ENCODE results near the gene SCAMP3. TPM values are rescaled to one million over a fixed set of nuclear protein-coding genes. Genes with fewer than 3 reads are reported as not detected.

The SCAMP3 gene
- total RNA-seq, 1 experiment from 2014 or later: 64.2 TPM

- no peaks in the 10 kb centered on the region for H3K9me2 ChIP-seq (ENCODE audit: insufficient read depth)
- ATAC-seq (peak; percentile 71), DNase-seq (ENCODE audit: low read depth, low spot score) (peak; percentile 94)
- ChIA-PET RAD21 (ENCODE audit: low non-redundant PET in 1 of 2, low total read pairs in 2 of 2, uncharacterized antibody in 2 of 2, unreplicated experiment in 2 of 2) (interaction anchor here in 1 of 2 experiments (0.6 to 0.8 kb wide), 3 partner anchors 9 to 360 kb away, joined by 3 to 8 read pairs (median 4); partner anchors contain the start of gene FDPS), POLR2A (interaction anchor here (1.0 kb wide), 1 partner anchor 30 kb away, joined by 5 read pairs; no protein-coding TSS in a partner anchor), CTCF (interaction anchor here (0.6 to 1.1 kb wide), 7 partner anchors 25 to 991 kb away, joined by 3 to 6 read pairs (median 4); no protein-coding TSS in a partner anchor)
- BruUV-seq (replicated peaks): TSS peak; percentile 42
- H3K4me1 ChIP-seq (ENCODE audit: control insufficient read depth in 1 of 2, insufficient read depth in 2 of 2, low read length in 2 of 2): peaks cover 10 to 33% of the 10 kb centered on the region in 2 experiments
- TF ChIP-seq YY1 (IDR thresholded peaks at IDR 0.05; ENCODE audit: extremely low read depth, insufficient replicate concordance, low read depth, low read length): no peak
- 0 out of 2 replicates have a peak, but pooled peaks have one; percentile 18 for TF ChIP-seq SIN3A (IDR thresholded peaks at IDR 0.05; ENCODE audit: low read depth)
- TF ChIP-seq, protein P1, sequence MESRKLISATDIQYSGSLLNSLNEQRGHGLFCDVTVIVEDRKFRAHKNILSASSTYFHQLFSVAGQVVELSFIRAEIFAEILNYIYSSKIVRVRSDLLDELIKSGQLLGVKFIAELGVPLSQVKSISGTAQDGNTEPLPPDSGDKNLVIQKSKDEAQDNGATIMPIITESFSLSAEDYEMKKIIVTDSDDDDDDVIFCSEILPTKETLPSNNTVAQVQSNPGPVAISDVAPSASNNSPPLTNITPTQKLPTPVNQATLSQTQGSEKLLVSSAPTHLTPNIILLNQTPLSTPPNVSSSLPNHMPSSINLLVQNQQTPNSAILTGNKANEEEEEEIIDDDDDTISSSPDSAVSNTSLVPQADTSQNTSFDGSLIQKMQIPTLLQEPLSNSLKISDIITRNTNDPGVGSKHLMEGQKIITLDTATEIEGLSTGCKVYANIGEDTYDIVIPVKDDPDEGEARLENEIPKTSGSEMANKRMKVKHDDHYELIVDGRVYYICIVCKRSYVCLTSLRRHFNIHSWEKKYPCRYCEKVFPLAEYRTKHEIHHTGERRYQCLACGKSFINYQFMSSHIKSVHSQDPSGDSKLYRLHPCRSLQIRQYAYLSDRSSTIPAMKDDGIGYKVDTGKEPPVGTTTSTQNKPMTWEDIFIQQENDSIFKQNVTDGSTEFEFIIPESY (IDR thresholded peaks at IDR 0.05; ENCODE audit: extremely low read depth, insufficient replicate concordance, low read length): no peak
- TF ChIP-seq, protein P2, sequence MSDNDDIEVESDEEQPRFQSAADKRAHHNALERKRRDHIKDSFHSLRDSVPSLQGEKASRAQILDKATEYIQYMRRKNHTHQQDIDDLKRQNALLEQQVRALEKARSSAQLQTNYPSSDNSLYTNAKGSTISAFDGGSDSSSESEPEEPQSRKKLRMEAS (IDR thresholded peaks at IDR 0.05): peak; percentile 86
- peak; percentile 62; the same call in 1 of the 2 replicates for TF ChIP-seq CBX3 (IDR thresholded peaks at IDR 0.05; ENCODE audit: low read depth)
- TF ChIP-seq ATF3 (IDR thresholded peaks at IDR 0.05): no peak
- 0 out of 2 replicates have a peak, but pooled peaks have one; percentile 40 for TF ChIP-seq EGR1 (IDR thresholded peaks at IDR 0.05; ENCODE audit: low read depth)
- peak; percentile 56; the same call in 1 of the 2 replicates for TF ChIP-seq SP1 (IDR thresholded peaks at IDR 0.05; ENCODE audit: low read depth)
- peak; percentile 17; the same call in 1 of the 2 replicates for TF ChIP-seq ZFX (IDR thresholded peaks at IDR 0.05)
- peak; percentile 34 for TF ChIP-seq TCF7L2 (IDR thresholded peaks at IDR 0.05; ENCODE audit: borderline replicate concordance, extremely low read depth, insufficient read depth, insufficient read length)
- peak; percentile 27 to 60 (median 46); a peak in 5 of 6 replicates for TF ChIP-seq CTCF (IDR thresholded peaks at IDR 0.05 in 2 of 3, conservative IDR thresholded peaks at IDR 0.05 in 1 of 3; ENCODE audit: borderline replicate concordance in 1 of 3, insufficient read depth in 1 of 3, low read depth in 2 of 3, low read length in 2 of 3)
- peak within 1 kb of the TSS; percentile 100 for H3K4me2 ChIP-seq (ENCODE audit: low read length)
- peaks cover 13% of the 10 kb centered on the region for H3K79me2 ChIP-seq (ENCODE audit: insufficient read depth, low read length)
- peak within 1 kb of the TSS; percentile 65 for H2AFZ ChIP-seq (ENCODE audit: low read depth, low read length, poor library complexity, severe bottlenecking)
- no peaks in the 10 kb centered on the region for H3K9me3 ChIP-seq (ENCODE audit: control insufficient read depth in 1 of 2, insufficient read depth in 1 of 2, low read depth in 1 of 2, low read length in 2 of 2)
- no peaks in the 10 kb centered on the region for H3K27me3 ChIP-seq (ENCODE audit: insufficient read depth, low read length)
- no peaks in the 10 kb centered on the region for H4K20me1 ChIP-seq (ENCODE audit: insufficient read depth)
- intact Hi-C loops (cut with micrococcal nuclease): loop anchor here (1.0 to 5.0 kb wide), 2 partner anchors 46 to 225 kb away; no protein-coding TSS in a partner anchor
- no peaks in the 10 kb centered on the region for H3K36me3 ChIP-seq (ENCODE audit: control insufficient read depth in 1 of 2, insufficient read depth in 2 of 2, low read length in 2 of 2)
- peak within 1 kb of the TSS; percentile 67 for H3K9ac ChIP-seq (ENCODE audit: low read length)
- H3K27ac ChIP-seq (ENCODE audit: low read depth, low read length): peak within 1 kb of the TSS; percentile 63
- peak within 1 kb of the TSS; percentile 76 to 85 for H3K4me3 ChIP-seq (replicated peaks in 1 of 2; ENCODE audit: low read depth in 1 of 2, low read length in 2 of 2)
Observed at GRCh38 chr1:155277070-155277901, 15.1 kb upstream of the SCAMP3 start, which contains the start of gene HCN3. TSS of gene HCN3 (plus strand) at chr1:155277463. CDS start at chr1:155277591, 128 bp downstream.
